NCI-H82 treated with DMSO at 0.1 percent for 48 hours (cell line): ENCODE data around the gene FUT8.
"Not testable (repeated sequence)": the region's sequence is repeated elsewhere in the genome, so short reads cannot be mapped to it uniquely, and the experiment has no call there.

Source experiments
- DNase-seq: peaks from one replicate; lab custom pipeline; 2025; ENCODE audit not compliant: unreplicated experiment; lab: John Stamatoyannopoulos, UW

FUT8 gene

GRCh38 chr14:65415613-65416012 lies 3.1 kb downstream of the FUT8 start:
- DNase-seq: no peak

DNA sequence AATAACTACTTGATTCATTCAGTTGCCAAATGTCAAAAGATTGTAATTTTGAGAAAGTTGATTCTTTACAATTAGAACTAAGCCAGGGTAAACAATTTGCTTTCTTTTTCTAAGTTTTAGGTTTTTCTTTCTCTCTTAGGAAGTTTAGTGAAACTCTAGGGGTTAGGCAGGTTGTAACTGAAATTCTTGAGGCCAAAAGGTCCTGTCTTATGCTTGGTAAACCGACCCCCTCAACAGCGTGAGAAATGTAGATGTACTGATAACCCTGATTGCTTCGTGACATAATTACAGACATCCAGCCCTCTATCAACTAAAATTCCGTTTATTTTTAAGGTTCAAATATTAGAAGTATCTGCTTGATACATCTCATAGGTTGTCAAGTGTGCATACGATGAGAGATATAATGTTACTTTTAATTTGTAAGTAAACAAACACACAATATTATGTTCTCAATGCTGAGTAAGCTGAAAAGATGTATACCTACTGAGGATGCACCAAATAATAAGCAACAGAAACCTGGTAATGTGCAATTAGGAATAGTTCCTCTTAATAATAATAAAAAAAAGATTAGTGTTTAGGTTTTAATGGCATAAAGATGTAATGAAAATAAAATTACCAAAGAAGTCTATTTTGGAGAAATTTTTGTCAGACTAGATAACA lies 7.2 kb downstream of the FUT8 start:
- DNase-seq: no peak

DNA sequence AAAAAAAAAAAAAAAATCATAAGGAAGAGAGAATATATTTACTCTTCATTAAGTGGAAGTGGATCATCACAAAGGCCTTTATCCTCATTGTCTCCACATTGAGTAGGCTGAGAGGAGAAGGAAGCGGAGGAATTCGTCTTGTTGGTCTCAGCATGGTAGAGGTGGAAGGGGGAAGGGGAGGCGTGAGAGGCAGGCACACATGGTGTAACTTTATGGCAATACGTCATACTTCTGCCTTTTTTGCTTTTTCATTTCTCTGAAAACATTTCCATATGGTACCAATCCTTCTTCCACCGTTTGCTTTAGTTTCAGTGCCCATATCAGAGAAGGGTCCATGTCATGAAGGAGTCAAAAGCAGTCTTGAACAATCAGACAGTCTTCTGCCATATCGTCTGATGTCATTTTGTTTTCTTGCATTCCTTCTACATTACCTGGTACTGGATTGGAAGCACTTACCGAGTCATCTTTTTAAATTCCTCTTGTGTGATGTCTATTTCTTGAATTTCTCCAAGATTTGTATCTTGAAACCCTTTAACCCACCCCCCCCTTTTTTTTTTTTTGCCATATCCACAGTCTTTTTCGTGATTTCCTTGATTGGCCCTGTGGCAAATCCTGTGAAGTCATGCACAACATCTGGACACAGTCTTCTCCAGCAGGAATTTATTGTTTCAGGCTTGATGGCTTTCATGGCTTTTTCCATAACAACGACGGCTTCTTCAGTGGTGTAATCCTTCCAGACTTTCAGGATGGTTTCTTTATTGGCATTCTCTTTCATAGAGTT lies 8.9 kb downstream of the FUT8 start:
- no peak for DNase-seq

- no peak for DNase-seq
These were observed 9.7 kb downstream of the FUT8 start for GRCh38 chr14:65422088-65422834.

- DNase-seq: no peak
These were observed 11.5 kb downstream of the FUT8 start for GRCh38 chr14:65423982-65424381.

GRCh38 chr14:65424531-65424930 lies 12.0 kb downstream of the FUT8 start:
- DNase-seq: no peak

DNA sequence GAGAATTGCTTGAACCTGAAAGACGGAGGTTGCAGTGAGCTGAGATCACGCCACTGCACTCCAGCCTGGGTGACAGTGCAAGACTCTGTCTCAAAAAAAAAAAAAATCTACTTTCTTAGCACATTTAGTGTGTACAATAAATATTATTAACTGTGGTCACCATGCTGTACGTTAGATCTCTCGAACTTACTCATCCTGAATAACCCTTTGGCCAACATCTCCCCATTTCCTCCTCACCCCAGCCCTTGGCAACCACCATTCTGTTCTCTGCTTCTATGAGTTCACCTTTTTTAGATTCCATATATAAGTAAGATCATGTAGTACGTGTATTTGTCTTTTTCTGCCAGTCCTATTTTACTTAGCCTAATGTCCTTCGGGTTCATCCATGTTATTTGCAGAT lies 13.4 kb downstream of the FUT8 start:
- no peak for DNase-seq

- not testable (repeated sequence) for DNase-seq
These were observed 14.4 kb downstream of the FUT8 start for GRCh38 chr14:65426902-65427301.

GRCh38 chr14:65428691-65429090 lies 16.2 kb downstream of the FUT8 start:
- no peak for DNase-seq

DNA sequence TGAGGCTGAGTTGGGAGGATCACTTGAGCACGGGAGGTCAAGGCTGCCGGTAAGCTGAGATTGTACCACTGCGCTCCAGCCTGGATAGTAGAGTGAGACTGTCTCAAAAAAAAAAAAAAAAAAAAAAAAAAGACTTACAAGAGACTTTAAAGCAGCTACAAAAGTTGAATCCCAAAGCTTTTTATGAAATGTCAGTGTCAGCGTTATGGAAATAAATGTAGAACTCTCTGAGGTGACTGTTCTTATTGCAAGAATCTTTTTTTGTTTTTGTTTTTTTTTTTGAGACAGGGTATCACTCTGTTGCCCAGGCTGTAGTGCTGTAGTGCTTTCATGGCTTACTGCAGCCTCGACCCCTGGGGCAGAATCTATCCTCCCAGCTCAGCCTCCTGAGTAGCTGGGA lies 17.2 kb downstream of the FUT8 start:
- no peak for DNase-seq

GRCh38 chr14:65431245-65431644 lies 18.7 kb downstream of the FUT8 start:
- DNase-seq: no peak

DNA sequence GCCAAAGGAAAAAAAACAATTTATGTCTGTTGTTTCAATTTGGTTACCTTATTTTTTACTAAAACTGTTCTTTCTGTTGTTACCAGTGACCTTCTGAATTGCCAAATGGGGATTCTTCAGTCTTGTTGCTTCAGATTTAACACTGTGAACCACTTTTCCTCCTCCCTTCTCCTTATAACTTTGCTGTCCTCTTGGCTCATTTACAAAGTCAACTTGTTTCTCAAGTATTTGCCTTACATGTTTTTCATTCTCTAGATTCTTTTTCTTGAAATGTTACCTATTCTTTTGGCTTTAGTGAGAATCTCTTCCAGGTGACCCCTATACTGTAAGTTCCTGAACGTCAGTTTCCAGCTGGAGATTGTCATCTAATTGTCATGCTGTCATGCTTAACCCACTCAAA lies 19.4 kb downstream of the FUT8 start:
- DNase-seq: no peak

DNA sequence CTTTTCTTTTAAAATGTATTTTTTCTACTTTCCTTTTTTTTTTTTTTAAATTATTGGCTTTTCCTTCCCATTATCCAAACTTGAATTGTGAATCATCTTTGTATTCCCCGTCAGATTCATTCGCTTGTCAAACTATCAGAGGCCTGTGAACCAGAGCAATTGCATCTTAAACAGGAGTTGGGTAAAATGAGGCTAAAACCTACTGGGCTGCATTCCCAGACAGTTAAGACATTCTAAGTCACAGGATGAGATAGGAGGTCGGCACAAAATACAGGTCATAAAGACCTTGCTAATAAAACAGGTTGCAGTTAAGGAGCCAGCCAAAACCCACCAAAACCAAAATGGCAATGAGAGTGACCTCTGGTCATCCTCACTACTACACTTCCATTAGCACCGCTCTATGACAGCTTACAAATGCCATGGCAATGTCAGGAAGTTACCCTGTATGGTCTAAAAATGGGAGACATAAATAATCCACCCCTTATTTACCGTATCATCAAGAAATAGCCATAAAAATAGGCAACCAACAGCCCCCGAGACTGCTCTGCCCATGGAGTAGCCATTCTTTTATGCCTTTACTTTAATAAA lies 19.9 kb downstream of the FUT8 start:
- DNase-seq: no peak

DNA sequence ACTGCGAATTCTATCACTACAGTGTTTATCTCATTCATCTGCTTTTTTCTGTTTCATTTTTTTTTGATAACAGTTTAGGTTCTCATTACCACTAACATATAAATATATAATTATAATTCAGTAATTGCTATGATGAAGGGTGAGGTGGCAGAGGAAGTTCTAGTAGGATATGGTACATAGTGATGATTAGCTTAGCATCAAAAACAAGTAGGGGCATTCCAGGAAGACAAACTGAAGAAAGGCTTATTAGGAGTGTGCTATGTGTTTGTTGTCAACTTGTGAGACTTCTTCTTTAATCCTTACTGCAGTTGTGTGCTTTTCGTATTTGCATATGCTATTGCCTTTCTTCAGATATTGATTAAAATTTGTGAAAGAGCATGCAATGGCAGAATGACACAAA lies 20.6 kb downstream of the FUT8 start:
- no peak for DNase-seq

GRCh38 chr14:65433646-65434045 lies 21.1 kb downstream of the FUT8 start:
- DNase-seq: no peak

DNA sequence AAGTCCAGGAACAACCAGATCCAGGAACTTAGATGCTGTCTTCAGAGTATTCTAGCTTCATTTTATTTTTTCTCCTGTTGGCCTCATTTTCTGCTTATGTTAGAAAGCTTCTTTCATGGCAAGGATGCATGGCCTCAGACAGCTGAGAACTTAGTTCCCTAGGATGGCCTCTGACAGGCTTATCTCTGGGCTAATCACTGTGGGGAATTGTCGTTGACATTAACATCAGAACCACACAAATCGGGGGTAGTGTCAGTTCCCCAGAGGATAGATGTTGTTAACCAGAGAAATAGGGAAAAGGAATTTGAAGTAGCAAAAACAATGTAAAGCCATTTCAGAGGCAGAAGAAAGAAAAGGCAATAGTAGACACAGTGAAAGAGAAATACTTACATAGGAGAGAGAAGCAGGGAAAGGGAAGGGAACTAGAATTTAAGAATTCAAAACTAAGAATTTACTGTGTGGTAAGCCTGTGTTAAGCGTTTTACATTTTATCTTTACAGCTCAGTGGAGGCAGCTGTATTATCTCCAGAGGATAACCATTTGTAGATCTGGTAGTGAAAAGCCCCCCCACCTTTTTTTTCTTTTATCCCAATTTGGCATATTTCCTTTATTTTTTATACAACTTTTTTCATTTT lies 21.8 kb downstream of the FUT8 start:
- no peak for DNase-seq

DNA sequence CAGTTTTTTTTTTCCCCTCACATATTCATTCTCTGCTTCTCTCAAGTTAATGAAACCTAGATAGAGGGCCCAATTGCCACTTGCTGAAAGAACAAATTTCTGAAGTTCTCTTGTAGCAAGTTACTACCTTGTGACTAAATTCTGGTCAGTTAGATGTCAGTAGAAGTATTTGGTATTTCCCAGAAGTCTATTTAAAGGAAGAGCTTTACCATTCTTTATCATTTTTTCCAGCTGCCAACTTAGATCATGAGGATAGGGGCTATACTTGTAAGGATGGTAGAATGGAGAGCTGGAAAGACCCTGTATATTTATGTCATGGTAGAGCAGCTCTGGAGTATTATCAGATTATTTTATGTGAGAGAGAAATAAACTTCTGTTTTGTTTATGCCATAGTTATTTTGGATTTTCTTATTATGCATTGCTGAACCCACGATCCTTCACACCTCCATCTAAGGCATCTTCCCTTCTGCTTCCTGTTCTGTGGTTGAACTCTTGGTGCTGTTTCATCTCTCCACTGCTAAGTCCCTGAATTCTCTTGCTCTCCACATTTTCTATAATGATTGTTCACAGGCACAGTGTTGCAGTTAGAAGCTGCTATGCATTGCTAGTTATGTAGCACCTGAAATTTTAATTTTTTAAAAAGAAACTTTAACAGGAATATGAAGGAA lies 25.9 kb downstream of the FUT8 start:
- no peak for DNase-seq

DNA sequence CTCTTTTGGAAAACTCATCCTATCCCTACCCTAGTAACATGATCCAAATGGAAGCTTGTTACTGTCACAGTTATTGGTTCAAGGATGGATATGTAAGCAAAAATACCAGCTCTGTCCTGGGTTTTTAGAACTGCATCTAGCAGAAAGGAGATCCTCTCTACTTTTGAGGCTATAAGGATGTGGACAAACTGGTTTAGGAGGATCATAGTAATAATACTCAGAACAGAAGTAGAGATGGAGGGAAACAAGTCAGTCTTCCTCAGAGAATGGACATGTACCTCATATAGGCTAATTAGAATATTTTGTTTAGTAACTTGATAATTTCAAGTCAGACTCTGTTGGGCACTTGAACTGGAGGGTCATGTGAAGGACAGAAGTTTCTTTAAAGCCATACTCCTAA lies 26.6 kb downstream of the FUT8 start:
- no peak for DNase-seq

GRCh38 chr14:65440230-65440629 lies 27.7 kb downstream of the FUT8 start:
- no peak for DNase-seq

DNA sequence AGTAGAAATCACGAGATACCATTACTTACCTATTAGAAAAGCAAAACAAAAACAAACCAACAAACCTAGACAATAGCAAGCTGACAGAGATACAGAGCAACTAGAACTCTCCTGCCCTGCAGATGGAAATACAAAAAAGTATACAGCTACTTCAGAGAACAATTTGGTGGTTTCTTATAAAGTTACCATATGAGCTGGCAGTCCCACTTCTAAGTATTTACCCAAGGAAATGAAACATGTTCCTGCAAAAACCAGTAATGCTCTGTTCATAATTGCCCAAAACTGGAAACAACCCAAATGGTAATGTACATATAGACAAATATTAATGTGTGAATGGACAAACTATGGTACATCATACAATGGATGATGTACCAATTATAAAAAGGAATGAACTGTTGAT lies 31.7 kb downstream of the FUT8 start:
- DNase-seq: no peak

- DNase-seq: no peak
These were observed 33.6 kb downstream of the FUT8 start for GRCh38 chr14:65446159-65446558.
